Measurements from ENCODE around the gene KRAS.

The KRAS gene

DNA sequence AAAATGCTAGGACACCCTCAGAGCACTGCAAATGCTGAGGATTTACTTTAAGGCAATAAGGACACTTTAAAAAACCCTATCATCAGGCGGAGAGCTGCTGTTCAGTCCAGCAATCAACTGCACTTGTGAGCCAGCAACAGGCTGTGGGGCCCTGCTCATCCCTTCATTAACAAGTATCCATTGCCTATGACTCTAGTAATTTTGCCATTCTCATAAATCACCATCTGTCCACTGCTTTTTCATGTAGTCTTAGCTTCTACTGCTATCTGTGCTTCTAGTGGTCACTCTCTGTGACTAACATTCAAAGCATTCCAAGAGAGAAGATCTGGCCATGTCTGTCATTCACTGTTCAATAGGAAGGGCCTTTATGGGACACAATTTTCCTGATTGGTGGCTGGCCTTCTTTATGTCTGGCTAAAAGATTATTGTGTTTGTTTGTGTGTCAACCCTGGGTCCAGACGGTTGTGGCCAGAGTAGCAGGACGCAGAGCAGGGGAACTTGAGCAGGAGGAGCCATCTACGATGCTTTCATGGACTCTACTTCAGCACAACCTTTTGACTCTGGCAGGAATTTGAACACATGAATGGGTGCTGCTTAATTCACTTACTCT, 3.6 kb upstream of the KRAS start:
- no peak for DNase-seq

DNA sequence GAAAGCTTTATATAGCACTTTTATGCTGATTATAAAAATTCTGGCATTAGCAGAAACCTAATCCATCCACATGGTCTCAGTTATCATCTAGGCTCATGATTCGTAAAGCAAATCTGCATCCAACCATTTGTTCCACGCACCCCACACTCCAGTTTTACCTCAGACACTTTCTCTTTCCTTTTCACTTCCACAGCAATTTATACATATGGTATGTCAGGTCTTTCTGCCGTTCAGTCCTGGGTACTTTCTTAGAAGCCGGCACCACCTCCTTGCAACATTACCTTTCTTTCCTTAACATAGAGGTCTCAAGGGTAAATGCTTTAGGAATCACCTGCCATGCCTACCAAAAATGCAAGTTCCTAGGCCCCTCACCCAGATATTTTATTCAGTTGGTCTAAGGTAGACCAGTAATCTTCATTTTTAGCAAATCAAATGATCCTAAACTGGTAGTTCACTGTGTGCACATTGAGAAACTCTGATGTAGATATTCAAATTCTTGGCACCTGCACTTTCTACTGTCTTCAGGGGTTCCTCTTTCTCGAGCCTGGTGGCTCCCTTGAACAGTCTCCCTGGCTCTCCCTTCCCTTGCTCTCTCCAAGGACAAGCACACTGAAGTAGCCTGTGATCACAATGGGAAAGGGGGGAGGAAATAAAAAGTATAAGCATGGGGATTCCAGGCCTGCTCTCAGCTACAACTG, 2.8 kb upstream of the KRAS start:
- no peak for DNase-seq

DNA sequence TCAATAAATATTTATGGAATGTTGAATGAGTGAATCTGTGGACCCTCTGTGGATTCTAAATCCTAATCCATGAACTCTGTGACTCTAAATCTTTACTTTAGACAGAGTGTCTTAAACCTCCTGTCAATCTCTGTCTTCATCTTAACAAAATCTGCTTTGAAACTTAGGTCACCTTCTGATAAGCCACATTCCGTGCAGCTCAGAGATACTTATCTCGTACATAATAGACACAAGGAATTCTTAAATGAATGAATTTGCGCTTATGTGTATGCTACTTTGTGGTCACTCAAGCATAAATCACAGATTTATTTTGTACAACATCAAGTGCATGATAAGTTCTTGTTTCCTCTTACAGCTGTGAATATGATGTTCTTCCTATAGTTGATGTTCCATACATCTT, 2.2 kb upstream of the KRAS start:
- DNase-seq: no peak

DNA sequence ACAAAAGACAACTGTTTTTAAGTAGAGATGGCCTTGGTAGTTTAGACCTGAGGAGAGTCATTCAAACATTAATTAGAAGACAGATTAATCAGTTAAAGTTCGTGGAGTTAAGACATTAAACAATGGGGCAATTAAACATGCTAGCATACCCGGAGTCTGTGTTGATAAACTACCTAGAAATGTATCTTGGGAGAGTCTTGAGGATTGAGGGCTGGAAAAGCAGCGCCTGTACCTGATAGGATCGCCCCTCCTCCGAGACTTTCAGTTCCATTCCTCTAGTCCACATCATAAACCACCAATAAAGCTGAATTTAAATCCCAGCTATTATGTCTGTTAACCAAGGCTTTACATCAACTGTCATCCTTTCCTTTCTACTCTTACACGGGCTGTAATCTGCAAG, 1.0 kb upstream of the KRAS start:
- DNase-seq: no peak

DNA sequence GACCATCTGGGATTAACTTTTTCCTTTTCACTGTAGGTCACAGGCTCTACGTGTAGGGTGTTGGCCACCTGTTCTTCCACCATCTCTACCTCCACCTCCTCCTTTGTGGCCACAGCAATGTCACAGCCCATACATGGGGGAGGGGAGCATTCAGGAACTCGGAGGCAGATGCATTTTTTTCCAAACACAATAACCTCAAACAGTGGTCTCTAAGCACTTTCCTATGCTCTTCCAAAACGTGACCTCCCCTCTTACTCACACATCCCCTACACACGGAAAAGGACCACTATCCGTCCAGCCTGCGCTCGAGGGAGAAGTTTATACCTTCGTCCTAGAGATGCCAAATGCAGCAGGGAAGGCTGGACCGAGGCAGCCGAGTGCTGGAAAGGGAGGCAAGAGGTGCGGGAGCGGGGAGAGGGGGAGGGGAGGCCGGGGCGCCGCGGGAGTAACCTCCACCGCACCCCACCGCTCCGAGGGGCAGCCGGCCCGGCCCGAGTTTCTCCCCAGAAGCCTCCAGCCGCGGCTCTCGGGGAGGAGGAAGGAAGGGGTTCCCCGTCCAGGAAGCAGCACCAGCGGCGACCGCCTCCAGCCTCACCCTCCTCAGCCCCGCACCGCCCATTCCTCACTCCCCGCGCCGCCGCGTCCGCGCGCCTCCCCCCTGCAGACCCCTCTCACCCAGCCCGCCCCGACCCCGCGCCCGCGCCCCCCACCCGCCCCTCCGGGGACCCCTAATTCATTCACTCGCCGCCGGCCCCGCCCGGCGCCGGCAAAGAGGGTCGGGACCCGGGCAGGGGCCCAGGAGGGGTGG, 594 bp downstream of the KRAS start:
- peak; percentile 63 for DNase-seq

DNA sequence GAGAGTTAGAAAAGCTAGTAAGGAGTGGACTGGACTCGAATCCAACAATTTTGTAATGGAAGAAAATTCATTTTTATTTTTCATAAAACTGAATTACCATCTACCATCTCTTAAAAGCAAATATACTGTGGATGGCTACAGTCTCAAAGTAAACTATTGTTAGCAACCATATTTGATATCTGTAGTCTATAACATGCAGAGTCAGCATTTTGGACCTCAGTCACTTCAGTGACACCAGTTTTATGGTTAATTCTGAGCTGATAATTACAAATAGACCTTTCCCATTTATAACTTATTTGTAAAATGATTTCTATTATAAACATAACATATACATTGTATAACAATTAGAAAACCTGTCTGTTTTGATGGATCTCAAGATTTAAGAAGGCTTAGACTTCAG, 2.0 kb downstream of the KRAS start:
- DNase-seq: no peak

DNA sequence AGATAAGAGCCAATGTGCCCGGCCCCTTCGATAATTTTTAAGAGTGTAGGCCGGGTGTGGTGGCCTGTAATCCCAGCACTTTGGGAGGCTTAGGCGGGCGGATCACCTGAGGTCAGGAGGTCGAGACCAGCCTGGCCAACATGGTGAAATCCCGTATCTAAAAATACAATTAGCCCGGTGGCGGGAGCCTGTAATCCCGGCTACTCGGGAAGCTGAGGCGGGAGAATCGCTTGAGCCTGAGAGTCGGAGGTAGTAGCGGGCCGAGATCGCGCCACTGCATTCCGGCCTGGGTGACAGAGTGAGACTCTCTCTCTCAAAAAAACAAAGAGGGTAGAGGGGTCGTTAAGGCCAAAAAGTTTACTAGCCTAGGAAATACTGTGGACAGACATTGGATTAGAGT, 2.6 kb downstream of the KRAS start:
- DNase-seq: no peak

DNA sequence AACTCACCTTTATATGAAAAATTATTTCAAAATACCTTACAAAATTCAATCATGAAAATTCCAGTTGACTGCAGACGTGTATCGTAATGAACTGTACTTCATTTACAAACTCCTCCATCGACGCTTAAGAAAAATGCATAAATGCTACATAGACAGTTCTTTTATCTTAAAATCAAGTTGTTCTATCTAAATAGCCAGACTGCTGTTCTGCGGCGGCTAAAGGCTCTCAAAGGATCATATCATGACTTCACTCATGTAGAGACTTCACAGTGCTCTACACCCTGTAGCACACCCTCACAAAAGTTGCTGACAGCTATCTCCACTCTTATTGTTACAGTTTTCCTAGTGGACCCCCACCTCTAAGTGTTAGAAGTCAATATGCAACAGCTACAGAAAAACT, 5.2 kb downstream of the KRAS start:
- no peak for DNase-seq

DNA sequence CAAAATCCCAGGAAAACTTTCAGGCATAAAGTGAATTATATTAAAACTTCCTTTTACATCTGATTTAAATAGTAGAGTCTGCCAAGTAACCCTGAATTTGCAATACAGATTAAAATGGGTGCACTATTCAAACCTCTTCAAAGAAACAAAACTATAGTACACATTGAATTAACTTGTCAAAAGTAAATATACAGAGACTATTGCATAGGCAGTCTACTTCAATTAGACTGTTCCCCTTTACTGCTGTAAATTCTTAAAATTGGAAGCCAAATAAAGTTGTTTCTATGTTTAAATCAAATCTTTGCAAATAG, 7.1 kb downstream of the KRAS start:
- DNase-seq: no peak

DNA sequence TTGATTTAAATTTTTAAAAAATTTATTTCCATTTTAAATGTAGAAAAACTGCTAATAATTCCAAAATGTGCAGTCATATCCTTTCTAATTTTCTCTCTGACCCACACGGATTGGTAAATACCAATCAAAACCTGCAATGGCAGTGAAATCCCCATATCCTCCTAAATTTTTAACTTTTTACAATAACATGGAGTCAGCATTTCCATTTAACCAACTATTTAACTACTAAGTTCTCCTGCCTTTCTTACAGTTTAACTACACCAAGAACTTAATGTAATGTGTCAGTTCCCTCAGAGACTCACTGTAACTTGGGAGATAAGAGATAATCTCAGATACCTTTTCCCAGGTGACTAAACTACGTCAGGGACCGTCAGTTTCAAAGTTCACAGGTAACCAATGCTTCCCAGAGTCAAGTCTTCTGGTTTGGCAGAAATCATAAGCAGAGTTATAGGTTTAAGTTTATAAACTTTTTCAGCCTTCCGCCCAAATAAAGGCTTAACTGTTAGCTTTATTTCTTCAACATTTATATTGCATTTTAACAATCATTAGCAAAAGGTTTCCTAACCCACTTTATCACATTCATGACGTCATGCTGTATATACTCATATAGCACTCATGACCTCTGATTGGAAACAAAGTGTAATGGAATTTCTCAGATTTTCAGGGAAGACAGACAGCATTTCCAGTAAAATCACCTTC, 7.6 kb downstream of the KRAS start:
- DNase-seq: peak; percentile 21

DNA sequence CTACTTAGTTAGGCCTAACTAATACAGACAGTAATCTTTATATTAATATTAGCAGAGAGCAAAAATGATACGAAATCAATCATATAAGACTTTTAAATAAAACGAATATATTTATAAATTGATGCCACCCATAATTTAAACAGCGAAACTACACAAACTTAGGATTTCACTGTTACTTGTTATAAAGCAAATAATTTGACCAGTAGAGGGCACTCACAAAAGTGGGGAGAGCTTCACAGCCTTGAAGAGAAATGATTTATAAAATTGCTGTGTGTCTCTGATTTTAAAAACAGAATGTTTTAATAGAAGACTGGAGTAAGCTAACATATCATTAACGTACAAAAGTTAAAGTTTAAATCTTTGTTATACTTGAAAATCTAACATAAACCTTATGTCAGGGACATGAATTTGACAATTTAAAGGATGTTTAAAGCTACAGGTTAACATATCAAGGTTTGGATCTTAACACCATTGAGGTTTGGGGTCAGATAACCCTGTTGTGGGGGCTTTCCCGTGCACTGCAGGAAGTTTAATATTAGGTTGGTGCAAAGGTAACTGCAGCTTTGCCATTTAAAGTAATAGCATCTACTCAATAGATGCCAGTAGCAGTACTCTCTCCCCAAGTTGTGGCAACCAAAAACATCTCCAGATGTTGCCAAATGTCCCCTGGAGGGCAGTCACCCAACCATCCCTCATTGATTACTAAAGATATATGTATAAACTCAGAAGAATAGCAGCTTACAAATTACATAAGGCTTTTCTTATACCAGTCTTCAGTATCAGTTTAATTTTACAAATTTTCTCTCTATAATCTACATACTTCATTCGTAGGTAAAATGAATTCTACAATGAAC, 9.3 kb downstream of the KRAS start:
- peak; percentile 75 for DNase-seq

DNA sequence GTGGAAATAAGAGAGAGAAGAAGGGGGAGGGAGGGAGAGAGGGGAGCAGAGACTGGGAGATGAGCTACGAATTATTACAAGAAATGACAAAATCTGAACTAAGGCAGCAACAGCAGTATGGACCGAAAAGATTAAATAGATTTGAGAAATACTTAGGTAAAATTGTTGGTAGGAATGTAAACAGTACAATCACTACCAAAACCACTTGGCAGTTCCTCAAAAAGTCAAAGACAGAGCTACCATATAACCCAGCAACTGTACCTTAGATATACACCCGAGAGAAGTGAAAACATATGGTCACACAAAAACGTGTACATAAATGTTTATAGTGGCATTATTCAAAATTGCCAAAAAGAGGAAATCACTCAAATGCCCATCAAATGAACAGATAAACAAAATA, 14.1 kb downstream of the KRAS start:
- DNase-seq: no peak

DNA sequence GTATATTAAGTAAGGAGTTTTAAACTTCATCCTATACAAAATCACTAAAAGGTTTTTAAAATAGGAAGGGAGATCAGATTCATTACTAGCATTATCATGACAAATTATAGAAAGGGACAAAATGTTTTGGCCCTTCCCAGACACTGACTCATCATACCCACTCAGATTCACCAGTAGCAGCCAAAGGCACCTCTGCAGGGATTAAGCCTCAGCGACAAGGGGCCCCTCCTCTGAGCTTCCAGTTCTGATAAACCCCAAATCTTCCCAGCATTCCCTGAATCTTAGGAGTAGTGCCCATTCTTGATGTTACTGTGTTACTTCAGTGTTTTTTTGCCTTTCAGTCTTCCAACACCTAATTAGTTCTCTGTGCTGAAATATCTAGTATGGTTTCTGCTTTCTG, 14.5 kb downstream of the KRAS start:
- peak; percentile 5 for DNase-seq

DNA sequence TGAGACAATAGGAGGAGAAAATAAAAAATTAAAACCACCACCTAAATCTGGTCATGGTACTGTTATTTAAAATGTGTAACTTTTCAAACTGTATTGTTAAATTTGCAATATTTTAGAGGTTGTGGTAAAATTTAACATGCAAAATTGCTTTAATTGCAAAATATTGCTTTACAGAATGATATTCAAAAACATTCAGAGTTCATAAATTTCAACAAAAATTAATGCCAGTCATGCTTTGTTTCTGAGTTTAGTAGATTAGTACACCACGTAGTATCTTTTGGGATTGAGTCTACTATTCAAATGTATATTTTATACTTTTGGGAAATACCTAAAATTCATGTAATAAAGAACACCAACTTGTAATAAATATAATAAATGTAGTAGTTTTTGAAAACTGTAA, 37.4 kb downstream of the KRAS start:
- no peak for DNase-seq

DNA sequence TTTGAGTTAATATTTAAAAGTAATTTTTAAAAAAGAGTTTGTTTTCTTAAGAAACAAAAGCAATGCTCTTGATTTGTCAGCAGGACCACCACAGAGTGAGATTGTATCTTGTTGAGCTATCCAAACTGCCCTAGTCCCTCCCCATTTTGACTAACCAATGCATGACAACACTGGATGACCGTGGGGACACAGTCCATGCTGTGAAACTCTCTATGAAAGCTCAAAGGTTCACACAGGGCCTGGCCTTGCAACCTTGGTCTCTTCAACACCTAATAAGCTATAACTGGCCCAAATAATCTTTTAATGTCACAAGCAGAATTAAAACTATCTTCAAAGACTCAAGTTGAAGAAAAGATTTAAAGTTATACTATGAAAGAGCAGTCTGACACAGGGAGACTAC, 42.2 kb downstream of the KRAS start:
- DNase-seq: no peak

DNA sequence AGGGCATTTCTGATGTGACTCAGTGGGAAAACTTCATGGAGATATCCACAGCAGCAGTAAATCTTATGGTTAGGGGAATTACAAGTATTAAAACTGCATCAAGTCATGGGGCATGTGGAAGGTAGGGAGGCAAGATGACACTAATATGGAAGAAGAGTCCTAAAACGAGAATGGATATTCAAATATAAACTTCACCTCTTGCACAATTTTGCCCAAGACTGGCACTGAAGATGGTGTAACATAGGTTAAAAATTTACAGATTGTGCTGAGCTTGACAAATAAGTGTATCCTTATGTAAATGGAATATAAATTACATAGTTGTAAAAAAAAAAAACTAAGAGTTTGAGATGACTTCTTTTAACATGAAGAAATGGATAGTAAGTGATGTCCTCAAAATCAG, 42.9 kb downstream of the KRAS start:
- no peak for DNase-seq

DNA sequence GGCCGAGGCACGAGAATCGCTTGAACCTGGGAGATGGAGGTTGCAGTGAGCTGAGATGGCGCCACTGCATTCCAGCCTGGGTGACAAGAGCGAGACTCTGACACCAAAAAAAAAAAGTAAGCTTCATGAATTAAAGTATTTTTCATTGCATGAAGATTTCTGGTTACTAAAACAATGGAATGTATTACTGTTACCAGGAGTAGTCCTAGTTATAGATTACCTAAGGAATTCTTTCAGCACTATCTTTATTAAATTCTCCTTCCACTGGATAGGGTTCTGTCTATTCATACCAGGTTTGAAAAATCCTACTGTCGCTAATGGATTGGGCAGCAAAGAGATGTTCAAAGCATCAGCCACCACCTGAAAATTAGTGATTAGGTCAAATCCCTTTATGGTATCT, 43.3 kb downstream of the KRAS start:
- no peak for DNase-seq

DNA sequence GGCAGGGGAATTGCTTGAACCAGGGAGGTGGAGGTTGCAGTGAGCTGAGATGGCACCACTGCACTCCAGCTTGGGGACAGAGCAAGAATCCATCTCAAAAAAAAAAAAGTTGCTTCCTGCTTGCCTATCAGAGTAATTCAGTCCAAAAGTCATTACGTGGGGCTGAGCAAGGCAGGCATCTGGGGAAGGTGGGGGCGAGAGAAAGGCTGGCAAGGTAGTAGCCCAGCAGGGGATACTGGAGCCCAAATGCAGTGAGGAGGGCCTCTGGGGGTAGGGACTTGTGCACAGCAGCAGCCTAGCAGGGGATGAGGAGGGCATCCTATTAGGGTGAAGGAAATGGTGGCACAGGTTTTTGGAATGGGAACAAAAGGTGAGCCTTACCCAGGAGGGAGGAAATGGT, 48.6 kb downstream of the KRAS start:
- no peak for DNase-seq

DNA sequence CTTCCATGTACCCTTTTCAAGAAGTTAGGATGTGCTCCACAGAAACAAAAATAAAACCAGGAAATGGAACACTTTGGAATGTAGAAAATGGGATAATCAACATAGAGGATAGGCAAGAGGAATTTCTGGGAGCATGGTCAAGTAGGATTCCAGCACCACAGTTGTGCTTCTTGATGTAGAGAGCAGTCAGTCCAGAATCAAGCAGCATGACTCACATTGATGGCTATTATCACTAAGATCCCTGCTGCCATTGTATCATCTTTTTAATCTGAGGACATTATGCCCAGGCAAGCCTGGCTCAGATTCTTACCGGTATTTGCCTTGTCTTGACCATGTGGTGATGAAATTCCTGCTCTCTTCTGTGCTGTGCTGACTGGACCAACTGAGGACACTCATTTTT, 50.0 kb downstream of the KRAS start:
- no peak for DNase-seq

DNA sequence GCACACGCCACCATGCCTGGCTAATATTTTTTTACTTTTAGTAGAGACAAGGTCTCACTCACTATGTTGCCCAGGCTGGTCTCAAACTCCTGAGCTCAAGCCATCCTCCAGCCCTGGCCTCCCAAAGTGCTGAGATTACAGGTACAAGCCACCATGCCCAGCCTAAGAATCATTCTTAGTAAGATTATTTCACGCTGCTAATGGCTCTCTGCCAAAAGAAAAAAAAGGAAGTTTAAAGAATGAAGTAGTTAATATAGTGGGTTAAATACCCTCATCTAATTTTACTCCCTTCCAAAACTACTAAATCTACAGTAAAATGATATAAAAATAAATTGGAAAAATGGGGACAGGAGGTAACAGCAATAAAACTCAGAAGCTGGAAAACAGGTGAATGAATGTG, 53.1 kb downstream of the KRAS start:
- DNase-seq: no peak

DNA sequence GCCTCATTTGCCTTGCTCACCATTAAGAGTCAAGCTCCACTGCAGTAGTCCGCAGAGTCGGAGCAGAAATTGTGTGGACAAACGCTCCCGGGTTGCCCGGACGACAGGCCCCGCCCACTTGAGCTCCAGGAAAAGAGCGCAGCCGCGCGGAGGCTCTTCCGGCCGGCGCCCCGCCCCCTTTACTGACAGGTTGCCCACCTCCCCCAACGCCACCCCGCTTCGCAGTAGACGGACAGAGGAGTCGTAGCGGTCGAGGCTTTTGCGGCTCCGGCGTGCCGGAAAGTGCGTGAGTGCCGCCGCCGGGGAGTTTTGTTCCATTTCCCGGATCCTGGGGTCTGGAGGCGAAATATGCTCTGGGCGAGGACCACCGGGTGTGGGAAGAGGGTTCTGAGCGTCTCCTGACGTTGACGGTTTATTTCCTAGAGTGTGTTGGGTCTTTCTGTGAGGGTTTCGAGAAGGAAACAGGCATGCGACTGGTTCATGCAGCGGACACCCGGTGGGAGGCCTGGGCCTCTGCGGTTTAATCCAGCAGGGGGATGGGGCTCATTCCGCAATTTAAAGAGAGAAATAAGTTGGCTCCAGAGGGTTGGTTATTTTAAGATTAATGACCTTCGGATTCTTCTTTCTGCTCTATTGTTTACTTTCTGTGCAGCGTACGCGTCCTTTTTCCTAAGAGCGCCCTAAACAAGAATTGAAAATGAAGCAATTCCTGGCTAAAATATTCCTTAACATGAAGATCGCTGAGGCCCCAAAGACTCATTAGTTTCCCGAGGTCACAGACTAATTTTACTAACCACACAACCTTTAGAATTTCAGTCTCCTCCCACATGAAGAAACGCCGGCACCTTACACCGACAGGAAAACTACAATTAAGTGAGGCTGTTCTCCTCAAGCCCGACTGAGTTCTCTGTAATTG, 55.4 kb downstream of the KRAS start, which contains the start of the genes DNAI7 and ETFRF1:
DNAI7 (minus strand) TSS at position 105 of the 916 bp plus-strand sequence; CDS start at position 23, 82 bp downstream.
ETFRF1 (plus strand) TSS at position 182 of the 916 bp plus-strand sequence. CDS start 8,720 bp downstream, outside the sequence.
- peak; percentile 96 for DNase-seq

DNA sequence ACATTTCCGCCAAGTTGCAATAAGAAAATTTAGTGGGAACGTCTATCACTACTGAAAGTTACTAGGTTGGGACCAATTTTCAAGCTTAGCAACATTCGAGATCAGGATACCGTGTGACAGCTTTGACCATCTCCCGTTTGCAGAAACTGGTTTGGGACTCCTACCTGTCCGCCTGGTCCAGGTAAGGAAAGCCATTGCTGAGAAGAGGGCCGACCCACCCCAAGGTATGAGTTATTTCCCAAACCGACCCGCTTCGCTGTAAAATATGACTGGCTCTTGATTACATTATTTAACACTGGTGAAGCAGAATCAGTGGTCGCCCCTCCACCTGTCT, 56.0 kb downstream of the KRAS start:
- no peak for DNase-seq

Data from suppressor macrophage treated with lipopolysaccharide for 4 hours (primary cell).